Progenitor cell of endocrine pancreas (in vitro differentiated cells): ENCODE data around the gene NDOR1. TPM values are rescaled to one million over a fixed set of nuclear protein-coding genes. Genes with fewer than 3 reads are reported as not detected.

Experiments used
- DNase-seq: peaks from one replicate; pipeline ENCODE4 v3.0.0; 2021; ENCODE audit warnings: low spot score; ENCODE audit not compliant: unreplicated experiment
- H3K27ac Mint-ChIP-seq: 2 replicates; pipeline ENCODE4 v1.8.0; 2021; ENCODE audit warnings: mild to moderate bottlenecking, moderate library complexity, mixed read lengths
- H3K27me3 Mint-ChIP-seq: 2 replicates; pipeline ENCODE4 v1.8.0; 2021; ENCODE audit warnings: mixed read lengths
- H3K36me3 Mint-ChIP-seq: 2 replicates; pipeline ENCODE4 v1.8.0; 2022; ENCODE audit warnings: mixed read lengths; ENCODE audit not compliant: insufficient read depth
- H3K4me1 Mint-ChIP-seq: 2 replicates; pipeline ENCODE4 v1.8.0; 2021; ENCODE audit warnings: low read depth, mixed read lengths
- H3K4me3 Mint-ChIP-seq: 2 replicates; pipeline ENCODE4 v1.8.0; 2021; ENCODE audit warnings: low read depth, mild to moderate bottlenecking, moderate library complexity, mixed read lengths
- H3K9me3 Mint-ChIP-seq: 2 replicates; pipeline ENCODE4 v1.8.0; 2021; ENCODE audit warnings: low read depth, mixed read lengths
- CTCF ChIP-seq: fragments of 200-600 bp; sonication (generic); IDR thresholded peaks from one replicate; pipeline ENCODE4 v1.5.0; 2021; ENCODE audit warnings: antibody characterized with exemption, mild to moderate bottlenecking; ENCODE audit not compliant: unreplicated experiment
- total RNA-seq: library from RNA; stranded (reverse); gene quantifications from 2 replicates; pipeline ENCODE4 v1.2.1, GENCODE V29; 2021

Gene NDOR1
- total RNA-seq, 1 donor from 2014 or later = 37.4 TPM

- Mint-ChIP-seq H3K27me3 (peaks cover 5% of the 10 kb centered on the region), H3K9me3 (no peaks in the 10 kb centered on the region), H3K4me3 (no peak overlapping the region), H3K27ac (no peak overlapping the region), H3K36me3 (peaks cover 8% of the 10 kb centered on the region), H3K4me1 (peaks cover 10% of the 10 kb centered on the region)
- no peak for TF ChIP-seq CTCF
- DNase-seq = no peak
Measured at GRCh38 chr9:137247135-137247915, 41.8 kb downstream of the NDOR1 start.

GRCh38 chr9:137247916-137248175, 42.3 kb downstream of the NDOR1 start:
- Mint-ChIP-seq H3K27ac (no peak overlapping the region), H3K27me3 (peaks cover 5% of the 10 kb centered on the region), H3K4me1 (peaks cover 4% of the 10 kb centered on the region), H3K4me3 (no peak overlapping the region), H3K36me3 (peaks cover 4% of the 10 kb centered on the region), H3K9me3 (no peaks in the 10 kb centered on the region)
- DNase-seq = no peak
- TF ChIP-seq CTCF = no peak

GRCh38 chr9:137250329-137251193, 45.1 kb downstream of the NDOR1 start:
- H3K27me3 Mint-ChIP-seq = peaks cover 1% of the 10 kb centered on the region
- peaks cover 5% of the 10 kb centered on the region for H3K4me1 Mint-ChIP-seq
- no peak overlapping the region for H3K4me3 Mint-ChIP-seq
- TF ChIP-seq CTCF = no peak
- H3K9me3 Mint-ChIP-seq = no peaks in the 10 kb centered on the region
- no peak for DNase-seq
- no peak overlapping the region for H3K27ac Mint-ChIP-seq
- H3K36me3 Mint-ChIP-seq = no peaks in the 10 kb centered on the region

GRCh38 chr9:137251194-137251461, 45.6 kb downstream of the NDOR1 start, which contains the start of gene STPG3:
TSS of gene STPG3 (plus strand) at chr9:137251286. CDS start at chr9:137251287, 1 bp downstream.
- Mint-ChIP-seq H3K27ac (no peak within 1 kb of the TSS), H3K9me3 (no peaks in the 10 kb centered on the region), H3K4me3 (no peak within 1 kb of the TSS), H3K36me3 (no peaks in the 10 kb centered on the region), H3K27me3 (no peaks in the 10 kb centered on the region), H3K4me1 (peaks cover 7% of the 10 kb centered on the region)
- DNase-seq = no peak
- TF ChIP-seq CTCF = no peak

GRCh38 chr9:137251490-137252268, 46.2 kb downstream of the NDOR1 start:
- H3K27me3 Mint-ChIP-seq = no peaks in the 10 kb centered on the region
- no peak for TF ChIP-seq CTCF
- H3K9me3 Mint-ChIP-seq = no peaks in the 10 kb centered on the region
- H3K4me3 Mint-ChIP-seq = no peak overlapping the region
- no peaks in the 10 kb centered on the region for H3K36me3 Mint-ChIP-seq
- no peak overlapping the region for H3K27ac Mint-ChIP-seq
- peaks cover 8% of the 10 kb centered on the region for H3K4me1 Mint-ChIP-seq
- DNase-seq = no peak
